NCI-H2171 (cell line): ENCODE results near the gene IGF1.
"Not testable (repeated sequence)": the region's sequence is repeated elsewhere in the genome, so short reads cannot be mapped to it uniquely, and the experiment has no call there.

Experiments used
- DNase-seq: peaks from one replicate; lab custom pipeline; 2025; lab: John Stamatoyannopoulos, UW

The IGF1 gene

DNA sequence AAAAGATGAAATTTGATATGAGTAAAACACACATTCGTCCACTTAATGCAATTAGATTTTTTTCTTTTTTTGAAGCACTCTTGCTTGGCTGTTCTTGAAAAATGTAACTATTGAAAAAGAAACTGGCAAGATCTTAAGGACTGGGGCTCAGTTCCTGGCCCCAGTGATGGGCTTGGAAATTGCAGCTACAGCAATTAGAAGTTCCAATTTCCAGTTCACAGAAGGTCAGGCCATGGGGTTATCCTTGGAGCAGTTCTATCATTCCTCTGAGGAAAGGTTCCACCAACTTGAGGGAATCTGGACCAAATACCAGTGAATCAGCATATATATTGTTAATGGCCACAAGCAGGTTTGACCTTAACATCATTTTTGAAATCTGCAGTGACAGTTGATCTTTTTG is 18.9 kb downstream of the IGF1 start:
- no peak for DNase-seq

DNA sequence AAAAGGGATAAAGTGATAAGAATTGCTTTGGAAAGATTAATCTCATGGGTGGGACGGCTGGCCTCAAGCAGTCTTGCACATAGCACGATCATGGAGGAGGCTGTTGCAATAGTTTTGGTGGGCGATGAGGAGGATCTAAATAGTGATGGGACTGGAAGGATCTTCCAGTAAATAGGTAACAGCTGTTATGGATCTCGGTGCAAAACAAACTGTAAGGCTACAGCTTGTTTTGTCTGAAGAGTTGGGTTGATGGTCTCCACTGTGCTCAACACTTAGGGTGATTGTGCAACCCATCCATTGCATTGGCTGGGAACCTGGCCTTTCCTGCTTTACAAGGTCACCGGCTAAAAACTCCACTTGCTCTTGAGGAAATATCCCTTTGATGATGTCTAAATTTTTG is 21.0 kb downstream of the IGF1 start:
- no peak for DNase-seq

DNA sequence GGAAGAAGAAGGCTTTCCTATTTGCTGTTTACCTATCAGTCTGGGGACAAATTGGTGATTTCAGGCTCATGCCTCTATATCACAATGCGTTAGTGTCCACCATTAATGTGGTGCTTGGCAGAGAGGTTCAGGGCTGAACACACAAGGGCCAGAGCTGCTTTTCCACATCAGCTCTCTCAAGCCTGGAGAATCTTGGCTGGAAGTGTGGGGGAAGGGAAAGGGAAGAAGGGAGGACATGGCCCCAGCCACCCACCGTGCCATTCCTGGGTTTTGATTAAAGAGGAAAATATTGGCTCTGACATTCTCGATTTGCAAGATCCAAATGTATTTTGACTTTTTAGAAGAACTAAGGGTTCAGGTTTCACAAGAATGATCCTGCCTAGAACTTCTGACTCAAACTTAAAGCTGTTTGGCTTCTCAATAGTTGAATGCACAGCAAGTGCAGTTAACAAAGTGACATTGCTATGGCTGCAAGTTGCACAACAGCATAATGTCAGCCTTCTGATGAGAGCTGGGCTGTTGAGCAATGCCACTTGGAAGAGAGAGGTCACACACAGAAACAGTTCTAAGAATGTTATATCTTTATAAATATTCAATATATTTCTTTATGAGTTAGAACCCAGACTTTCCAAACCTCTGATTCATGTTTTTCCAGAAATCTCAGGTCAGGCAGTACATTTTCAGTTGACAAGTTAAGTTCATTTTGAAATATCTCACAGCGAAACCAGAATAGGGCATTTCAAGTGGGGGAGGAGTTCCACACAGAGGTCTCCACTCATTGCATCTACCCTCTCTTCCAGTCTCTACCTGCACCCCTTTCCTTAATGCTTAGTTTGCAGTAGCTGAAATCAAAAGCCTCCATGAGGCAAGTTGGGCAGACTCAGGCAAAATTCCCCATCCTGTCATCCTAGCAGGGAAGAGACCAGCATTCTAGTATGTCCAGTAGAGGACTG is 25.3 kb downstream of the IGF1 start:
- DNase-seq, result no peak

DNA sequence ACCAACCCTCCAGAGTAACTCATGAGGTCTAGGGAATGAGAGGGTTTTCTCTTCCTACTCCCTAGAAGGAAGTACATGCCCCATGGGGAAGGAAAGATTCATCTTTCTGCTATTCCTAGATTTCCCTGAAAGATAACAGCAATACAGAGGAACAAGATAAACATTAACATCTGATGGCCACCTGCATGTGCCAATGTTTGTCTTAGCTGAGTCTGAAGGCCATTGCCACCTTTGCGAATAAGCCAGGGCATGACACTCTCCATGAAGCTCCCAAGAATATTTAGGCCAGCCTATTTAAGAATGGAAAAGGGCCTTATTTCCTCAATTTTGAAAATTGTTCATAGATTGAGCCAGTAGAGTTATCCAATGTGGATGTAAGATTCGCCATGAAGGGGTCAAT is 26.0 kb downstream of the IGF1 start:
- DNase-seq, result no peak

DNA sequence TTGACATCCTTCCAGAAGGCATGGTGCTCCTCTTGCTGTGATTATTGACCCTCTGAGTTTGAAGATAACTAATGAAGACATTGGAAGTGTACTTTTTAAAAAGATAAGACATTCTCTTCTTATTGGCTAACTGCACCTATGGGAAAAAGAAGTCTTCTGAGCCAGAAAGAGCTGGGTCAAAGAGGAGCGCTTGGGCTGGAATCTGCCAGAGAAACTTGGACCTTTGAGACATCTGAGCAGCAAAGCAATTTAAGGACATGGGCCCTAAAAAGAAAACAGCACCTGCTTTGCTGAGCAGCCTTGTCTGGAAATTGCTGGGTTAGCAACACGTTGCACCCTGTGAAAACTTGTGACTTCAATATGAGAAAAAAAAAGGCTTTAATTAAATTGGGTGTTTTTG is 27.8 kb downstream of the IGF1 start:
- no peak for DNase-seq

DNA sequence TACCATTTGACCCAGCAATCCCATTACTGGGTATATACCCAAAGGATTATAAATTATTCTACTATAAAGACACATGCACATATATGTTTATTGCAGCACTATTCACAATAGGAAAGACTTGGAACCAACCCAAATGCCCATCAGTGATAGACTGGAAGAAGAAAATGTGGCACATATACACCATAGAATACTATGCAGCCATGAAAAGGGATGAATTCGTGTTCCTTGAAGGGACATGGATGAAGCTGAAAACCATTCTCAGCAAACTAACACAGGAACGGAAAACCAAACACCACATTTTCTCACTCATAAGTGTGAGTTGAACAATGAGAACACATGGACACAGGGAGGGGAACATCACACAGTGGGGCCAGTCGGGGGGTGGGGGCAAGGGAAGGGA is 31.3 kb downstream of the IGF1 start:
- DNase-seq, result not testable (repeated sequence)

DNA sequence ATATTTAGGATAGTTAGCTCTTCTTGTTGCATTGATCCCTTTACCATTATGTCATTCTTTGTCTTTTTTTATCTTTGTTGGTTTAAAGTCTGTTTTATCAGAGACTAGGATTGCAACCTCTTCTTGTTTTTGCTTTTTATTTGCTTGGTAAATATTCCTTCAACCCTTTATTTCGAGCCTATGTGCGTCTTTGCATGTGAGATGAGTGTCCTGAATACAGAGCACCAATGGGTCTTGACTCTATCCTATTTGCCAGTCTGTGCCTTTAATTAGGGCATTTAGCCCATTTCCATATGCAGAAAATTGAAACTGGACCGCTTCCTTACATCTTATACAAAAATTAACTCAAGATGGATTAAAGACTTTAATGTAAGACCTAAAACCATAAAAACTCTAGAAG is 32.9 kb downstream of the IGF1 start:
- not testable (repeated sequence) for DNase-seq

DNA sequence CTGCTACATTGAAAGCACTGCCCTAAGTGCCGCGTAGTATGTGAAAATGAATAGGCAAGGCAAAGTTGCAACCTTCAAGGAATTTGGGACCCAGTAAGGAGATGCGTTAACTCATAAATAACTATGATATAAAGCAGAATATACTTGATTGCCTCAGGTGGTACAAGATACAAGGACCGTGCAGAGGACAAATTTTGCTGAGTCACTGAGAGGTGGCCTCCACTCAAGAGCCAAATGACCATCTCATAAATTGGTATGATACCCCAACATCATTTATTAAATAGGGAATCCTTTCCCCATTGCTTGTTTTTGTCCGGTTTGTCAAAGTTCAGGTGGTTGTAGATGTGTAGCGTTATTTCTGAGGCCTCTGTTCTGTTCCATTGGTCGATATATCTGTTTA is 35.7 kb downstream of the IGF1 start:
- DNase-seq, result no peak

DNA sequence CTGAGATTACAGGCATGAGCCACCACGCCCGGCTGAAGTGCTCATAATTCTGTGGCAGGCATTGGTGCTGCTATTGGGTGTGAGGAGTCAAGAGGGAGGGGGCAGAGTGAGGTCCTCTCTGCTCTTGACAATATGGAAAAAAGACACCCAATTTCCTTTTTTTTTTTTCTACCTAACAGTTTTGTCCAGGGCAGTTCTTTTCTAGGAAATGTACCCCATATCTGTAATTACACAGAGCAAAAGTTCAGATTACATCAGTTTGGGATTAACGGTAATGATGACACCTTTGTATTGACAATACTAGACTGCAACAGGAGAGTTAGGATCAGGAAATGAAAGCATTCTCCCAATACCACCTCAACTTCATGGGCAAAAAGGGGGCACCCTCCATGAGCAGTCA is 36.3 kb downstream of the IGF1 start:
- no peak for DNase-seq

DNA sequence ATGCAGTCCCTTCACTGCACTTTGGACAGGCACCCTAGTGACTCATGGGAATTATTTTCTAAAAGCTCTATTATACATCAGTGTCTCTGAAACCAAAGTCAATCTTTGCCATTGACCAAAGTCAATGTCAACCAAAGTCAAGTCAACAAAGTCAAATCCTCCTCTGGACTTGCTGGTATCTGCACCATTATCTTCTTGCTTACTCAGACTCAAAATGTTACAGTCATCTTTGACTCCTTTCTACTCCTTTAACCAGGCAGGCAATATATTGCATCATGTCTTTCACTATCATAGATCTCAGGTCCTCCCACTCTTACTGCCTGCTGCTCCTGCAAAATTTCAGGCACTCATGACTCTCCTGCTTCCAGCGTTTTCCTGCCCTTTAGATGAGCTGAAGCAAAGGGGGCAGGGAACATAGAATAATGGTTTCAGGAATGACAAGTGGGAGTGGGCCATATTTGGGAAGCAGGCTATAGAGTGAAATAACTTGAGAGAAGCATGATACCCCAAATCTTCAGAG is 39.2 kb downstream of the IGF1 start:
- DNase-seq, result no peak

DNA sequence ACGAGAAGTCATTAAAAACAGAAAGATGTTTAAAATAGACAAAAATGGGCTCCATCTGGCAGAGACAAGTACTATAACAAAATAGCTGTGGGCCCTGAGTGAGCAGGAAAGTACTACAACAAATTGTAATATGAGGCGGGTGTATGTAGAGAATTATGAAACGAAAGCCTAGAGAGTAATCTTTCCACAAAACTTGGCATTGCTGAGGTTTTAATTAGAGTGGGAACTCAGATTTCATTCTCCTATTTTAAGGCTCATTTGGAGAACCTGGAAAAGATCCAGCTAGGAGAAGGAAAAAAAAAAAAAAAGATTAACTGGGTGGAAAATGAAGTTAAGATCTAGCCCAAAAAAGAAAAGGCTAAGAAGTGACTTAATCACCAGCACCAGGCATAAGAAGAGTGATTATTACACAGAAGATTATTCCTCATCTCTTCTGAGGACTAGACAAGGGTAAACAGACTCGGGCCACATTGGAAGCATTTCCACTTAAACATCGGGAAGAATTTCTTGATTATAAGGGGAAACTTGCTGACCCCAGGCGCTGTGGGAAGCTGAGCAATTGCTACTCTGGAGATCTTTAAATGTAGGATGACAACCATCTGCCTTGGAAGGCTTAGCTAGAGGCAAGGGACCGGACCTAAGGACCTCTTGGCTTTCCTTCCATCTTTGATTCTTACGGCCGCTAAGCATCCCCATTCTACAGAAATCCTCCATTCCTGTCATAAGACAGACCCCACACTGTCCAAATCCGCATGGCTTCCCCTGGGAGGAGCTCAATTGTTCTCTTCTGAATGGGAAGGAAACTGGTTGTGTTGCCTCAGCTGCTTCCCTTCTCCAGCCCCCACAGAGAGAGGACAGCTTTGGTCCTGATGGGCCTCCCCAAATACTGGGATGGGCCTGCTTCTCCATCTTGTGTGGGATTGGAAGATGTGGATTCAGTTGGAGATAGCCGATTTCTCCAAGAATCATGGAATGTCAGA is 40.6 kb downstream of the IGF1 start:
- DNase-seq, result peak; percentile 62

DNA sequence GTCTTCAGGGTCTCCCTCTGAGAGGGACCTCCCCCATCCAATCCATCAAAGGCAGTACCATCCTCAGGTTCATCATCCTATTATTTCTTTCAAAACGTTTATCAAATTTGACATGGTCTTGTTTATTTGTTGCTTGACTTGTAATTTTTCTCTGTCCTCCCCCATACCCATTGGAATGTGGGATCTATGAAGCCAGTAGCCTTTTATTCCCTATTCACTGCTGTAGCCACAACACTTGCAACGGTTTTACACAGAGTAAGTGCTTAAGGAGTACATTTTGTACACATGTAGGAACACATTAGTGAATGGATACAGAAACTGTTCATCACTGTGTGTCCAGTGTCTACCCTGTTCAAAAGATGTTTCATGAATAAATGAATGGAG is 41.5 kb downstream of the IGF1 start:
- DNase-seq, result no peak

DNA sequence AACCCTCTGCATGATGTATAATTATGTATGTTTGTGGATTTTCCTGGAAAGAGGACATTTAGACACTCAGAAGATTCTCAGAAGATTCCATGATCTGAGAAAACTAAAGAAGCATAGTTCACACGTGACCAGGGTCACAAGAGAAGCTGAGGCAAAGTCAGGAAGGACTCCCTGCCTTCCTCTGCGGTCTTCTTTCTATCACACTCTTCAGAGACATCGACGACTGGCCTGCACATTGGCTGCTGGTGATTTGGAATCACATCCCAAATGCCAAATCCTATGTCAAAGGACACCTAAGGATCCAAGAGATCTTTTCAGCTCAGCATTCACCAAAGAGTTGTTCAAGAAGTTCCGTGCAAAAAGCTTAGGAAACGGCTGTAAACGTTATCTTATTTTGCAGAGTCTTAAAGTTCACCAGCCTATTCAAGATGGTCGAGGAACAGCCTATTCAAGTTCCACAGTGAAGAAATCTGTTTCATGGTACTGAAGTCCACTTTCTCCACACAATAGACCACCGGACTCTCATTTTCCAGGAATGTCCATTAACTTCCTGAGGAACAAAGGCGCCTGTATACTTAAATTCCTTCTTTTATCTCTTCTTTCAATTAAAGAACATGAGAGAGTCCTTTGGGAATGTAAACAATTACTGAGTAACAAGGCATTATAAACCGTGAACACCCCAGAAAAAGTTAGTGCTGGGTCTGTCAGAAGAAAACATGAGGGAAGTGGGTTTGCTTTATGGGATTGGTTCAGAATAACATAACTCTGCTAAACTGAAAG is 42.1 kb downstream of the IGF1 start:
- no peak for DNase-seq

DNA sequence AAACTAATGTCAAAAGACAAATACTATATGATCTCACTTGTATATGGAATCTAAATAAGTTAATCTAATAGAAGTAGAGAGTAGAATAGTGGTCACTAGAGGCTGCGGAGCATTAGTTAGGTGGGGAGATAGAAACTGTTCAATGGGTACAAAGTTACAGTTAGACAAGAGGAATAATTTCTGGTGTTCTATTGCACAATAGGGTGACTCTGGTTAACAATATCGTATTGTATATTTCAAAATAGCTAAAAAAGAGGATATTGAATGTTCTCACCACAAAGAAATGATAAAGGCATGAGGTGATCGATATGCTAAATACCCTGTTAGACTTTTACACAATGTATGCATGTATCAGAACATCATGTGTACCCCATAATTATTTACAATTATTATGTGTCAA is 42.9 kb downstream of the IGF1 start:
- DNase-seq, result no peak

DNA sequence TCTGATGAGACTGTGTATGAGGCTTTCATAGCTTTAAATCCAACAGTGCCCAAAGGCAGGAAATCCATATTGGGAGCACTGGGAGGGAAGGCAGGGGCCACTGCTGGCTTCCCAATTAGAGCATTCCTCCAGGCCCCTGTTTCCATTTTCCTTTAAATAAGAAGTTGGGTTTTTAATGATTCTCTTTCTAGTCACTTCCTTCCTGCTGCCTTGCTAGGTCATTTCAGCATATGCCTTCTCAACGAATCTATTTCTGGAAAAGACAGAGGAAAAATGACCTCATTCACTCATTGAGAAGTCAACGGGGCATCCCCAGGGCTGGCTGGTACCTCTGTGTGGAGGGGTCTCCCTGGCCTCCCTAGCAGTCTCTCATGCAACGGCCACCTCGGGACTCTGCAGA is 43.5 kb downstream of the IGF1 start:
- no peak for DNase-seq

DNA sequence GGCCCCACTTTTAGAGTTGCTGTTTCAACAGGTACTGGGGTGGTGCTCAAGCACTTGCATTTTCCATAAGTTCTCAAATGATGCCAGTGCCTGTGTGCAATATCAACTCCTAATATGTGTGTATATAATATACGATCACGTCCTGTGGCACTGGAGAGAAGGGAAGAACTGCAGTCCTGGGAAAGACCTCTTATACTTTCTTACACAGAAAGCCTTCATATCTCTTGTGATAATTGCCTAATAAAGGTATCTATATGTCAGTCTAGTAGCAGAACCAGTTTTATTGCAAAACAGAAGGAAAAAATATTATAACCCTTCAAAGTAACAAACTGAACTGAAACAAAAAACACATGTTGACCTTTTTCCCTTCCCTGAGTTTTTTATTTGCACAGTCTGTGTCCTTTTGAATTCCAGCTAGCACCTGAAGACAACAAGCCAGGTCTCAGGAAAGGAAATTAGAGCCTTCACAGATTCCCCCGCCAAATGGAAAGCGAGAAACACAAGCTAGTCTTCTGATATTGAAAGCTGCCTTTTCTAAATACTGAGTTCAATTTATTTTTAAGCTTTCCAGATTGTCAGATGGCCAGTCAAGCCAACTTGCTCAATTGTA is 44.4 kb downstream of the IGF1 start:
- no peak for DNase-seq

DNA sequence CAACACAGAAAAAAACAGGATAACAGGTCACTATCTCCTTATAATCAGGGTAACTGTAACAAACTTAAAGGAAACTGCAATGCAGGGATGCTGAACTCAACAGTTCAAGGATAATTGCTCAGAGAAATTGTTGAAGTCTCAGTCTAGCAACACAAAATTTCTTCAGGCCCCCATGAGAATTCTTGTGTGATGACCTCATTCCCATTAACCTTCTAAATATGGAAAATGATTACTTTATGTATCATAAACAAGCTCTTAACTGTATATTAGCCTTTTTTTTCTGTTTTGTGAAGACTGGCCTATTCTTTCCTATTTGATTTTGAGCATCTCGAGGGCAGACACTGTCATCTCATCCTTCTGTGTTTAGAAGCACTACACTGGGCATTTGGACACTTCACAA is 47.1 kb downstream of the IGF1 start:
- no peak for DNase-seq

DNA sequence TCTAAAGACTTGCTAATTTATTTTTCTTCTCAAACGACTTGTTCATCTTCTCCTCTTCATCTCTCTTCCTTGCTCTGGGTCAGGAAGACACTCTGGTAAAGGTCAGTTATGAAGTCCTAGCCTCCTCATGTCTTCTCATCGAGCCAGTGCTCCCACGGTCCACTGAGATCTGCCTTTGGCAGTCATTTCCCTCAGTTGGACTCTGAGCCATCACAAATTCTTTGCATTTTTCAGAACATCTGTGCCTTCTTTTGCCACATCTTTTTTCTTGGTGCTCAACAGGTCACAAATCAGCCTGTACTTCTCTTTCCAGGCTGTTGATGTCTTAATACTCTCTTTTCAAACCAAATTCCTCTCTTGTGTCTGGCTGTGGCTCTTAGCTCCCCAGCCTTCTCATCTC is 49.7 kb downstream of the IGF1 start:
- DNase-seq, result no peak

DNA sequence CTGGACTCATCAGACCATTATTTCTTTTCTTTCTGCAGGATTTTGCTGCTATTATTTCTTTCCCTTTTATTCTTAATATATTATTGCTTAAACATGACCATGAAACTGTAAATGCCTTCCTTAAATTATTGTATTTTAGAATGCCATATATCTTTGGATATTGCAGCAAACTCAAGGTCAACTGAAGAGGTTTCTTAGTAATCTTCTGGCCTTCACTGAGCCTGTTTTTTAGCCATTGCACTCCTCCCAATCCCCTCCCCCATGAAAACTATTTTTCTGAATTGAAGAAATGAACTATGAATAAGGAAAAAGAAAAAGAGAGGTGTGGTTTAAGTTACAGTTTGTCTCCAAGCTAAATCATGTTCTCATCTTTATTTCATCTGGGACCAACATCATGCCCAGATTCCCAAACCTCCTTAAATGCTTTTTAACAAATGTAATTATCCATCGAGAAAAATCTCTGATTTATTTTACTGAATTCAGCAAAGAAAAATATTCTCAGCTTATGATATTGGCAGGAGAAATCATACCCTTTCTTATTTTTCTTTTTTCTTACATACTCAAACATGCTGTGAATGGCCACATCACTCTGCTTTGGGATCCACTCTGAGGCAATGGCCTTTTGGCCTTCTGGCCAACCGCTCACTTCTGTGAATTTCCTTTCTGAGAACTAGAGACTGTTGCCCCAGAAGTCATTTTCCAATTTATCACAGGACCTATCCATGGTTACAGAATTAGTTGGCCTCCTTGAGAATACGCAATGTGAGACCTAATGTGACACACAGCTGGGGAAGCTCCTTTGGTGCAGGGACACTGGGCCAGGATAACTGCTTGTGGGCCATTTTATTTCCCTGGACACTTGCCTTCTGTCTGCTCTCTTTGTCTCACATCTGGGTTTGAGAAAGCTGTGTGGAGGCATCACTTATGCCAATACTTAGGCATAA is 50.9 kb downstream of the IGF1 start:
- no peak for DNase-seq

DNA sequence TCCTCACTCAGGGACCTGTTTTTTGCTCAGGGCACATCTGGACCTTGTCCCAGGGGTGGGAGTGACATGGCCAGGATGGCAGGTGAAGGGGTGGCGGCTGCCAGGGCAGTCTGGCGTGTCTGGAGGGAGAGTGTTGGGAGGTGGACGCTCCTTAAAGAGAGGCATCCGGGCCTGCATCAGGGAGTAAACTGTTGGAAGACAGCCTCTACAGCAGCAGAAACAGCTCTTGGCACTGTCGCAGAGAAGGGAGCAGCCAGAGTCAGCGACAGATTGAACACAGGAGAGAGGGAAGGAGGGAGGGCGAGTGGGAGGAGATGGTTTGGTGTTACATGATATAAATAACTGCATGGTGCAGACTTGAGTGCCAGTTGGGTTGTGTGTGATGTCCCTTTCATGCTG is 52.8 kb downstream of the IGF1 start:
- DNase-seq, result peak; percentile 68
